ENCODE measurements around the gene MLN. TPM values are rescaled to one million over a fixed set of nuclear protein-coding genes. Genes with fewer than 3 reads are reported as not detected.

The MLN gene
- total RNA-seq, 1 experiment from 2014 or later = not detected

- H3K36me3 ChIP-seq (ENCODE audit: insufficient read depth, low read length) = no peaks in the 10 kb centered on the region
- H4K20me1 ChIP-seq (ENCODE audit: insufficient read depth, low read depth, low read length) = no peaks in the 10 kb centered on the region
- no peaks in the 10 kb centered on the region for H3K9me2 ChIP-seq (replicated peaks; ENCODE audit: insufficient read depth, low read length)
- H3K79me2 ChIP-seq (ENCODE audit: low read length) = no peaks in the 10 kb centered on the region
- H3K4me1 ChIP-seq (ENCODE audit: low read length) = no peaks in the 10 kb centered on the region
- H3K9ac ChIP-seq (ENCODE audit: low read length) = no peak overlapping the region
- no peak overlapping the region for H3K27ac ChIP-seq (ENCODE audit: low read length)
- no peaks in the 10 kb centered on the region for H3K9me3 ChIP-seq (ENCODE audit: low read length)
- H2AFZ ChIP-seq (ENCODE audit: low read length) = no peak overlapping the region
- H3K4me2 ChIP-seq (ENCODE audit: low read depth, low read length, poor library complexity, severe bottlenecking) = no peak overlapping the region
- DNase-seq = no peak
- no peak overlapping the region for H3K4me3 ChIP-seq (ENCODE audit: low read length)
- H3K27me3 ChIP-seq (ENCODE audit: low read length) = no peaks in the 10 kb centered on the region
Observed at GRCh38 chr6:33847078-33847477, 43.3 kb upstream of the MLN start.

GRCh38 chr6:33846226-33846625 lies 42.4 kb upstream of the MLN start:
- H3K27me3 ChIP-seq (ENCODE audit: low read length) = no peaks in the 10 kb centered on the region
- H3K36me3 ChIP-seq (ENCODE audit: insufficient read depth, low read length) = no peaks in the 10 kb centered on the region
- no peak overlapping the region for H3K9ac ChIP-seq (ENCODE audit: low read length)
- no peak for DNase-seq
- no peaks in the 10 kb centered on the region for H3K4me1 ChIP-seq (ENCODE audit: low read length)
- H3K9me2 ChIP-seq (replicated peaks; ENCODE audit: insufficient read depth, low read length) = no peaks in the 10 kb centered on the region
- H3K79me2 ChIP-seq (ENCODE audit: low read length) = no peaks in the 10 kb centered on the region
- H4K20me1 ChIP-seq (ENCODE audit: insufficient read depth, low read depth, low read length) = no peaks in the 10 kb centered on the region
- no peak overlapping the region for H3K4me3 ChIP-seq (ENCODE audit: low read length)
- no peak overlapping the region for H3K4me2 ChIP-seq (ENCODE audit: low read depth, low read length, poor library complexity, severe bottlenecking)
- no peak overlapping the region for H2AFZ ChIP-seq (ENCODE audit: low read length)
- no peaks in the 10 kb centered on the region for H3K9me3 ChIP-seq (ENCODE audit: low read length)
- no peak overlapping the region for H3K27ac ChIP-seq (ENCODE audit: low read length)

GRCh38 chr6:33845031-33845745 lies 41.4 kb upstream of the MLN start:
- no peaks in the 10 kb centered on the region for H3K9me3 ChIP-seq (ENCODE audit: low read length)
- H3K4me2 ChIP-seq (ENCODE audit: low read depth, low read length, poor library complexity, severe bottlenecking) = no peak overlapping the region
- no peak overlapping the region for H2AFZ ChIP-seq (ENCODE audit: low read length)
- no peak overlapping the region for H3K4me3 ChIP-seq (ENCODE audit: low read length)
- no peaks in the 10 kb centered on the region for H3K9me2 ChIP-seq (replicated peaks; ENCODE audit: insufficient read depth, low read length)
- H3K27me3 ChIP-seq (ENCODE audit: low read length) = no peaks in the 10 kb centered on the region
- no peaks in the 10 kb centered on the region for H4K20me1 ChIP-seq (ENCODE audit: insufficient read depth, low read depth, low read length)
- H3K36me3 ChIP-seq (ENCODE audit: insufficient read depth, low read length) = no peaks in the 10 kb centered on the region
- H3K27ac ChIP-seq (ENCODE audit: low read length) = no peak overlapping the region
- DNase-seq = no peak
- H3K4me1 ChIP-seq (ENCODE audit: low read length) = no peaks in the 10 kb centered on the region
- no peak overlapping the region for H3K9ac ChIP-seq (ENCODE audit: low read length)
- no peaks in the 10 kb centered on the region for H3K79me2 ChIP-seq (ENCODE audit: low read length)

GRCh38 chr6:33843131-33844121 lies 39.6 kb upstream of the MLN start:
- Histone ChIP-seq H3K79me2 (ENCODE audit: low read length) (no peaks in the 10 kb centered on the region), H3K4me2 (ENCODE audit: low read depth, low read length, poor library complexity, severe bottlenecking) (no peak overlapping the region), H3K4me3 (ENCODE audit: low read length) (no peak overlapping the region), H3K9ac (ENCODE audit: low read length) (no peak overlapping the region), H3K27me3 (ENCODE audit: low read length) (no peaks in the 10 kb centered on the region), H3K9me3 (ENCODE audit: low read length) (no peaks in the 10 kb centered on the region), H3K4me1 (ENCODE audit: low read length) (no peaks in the 10 kb centered on the region), H3K27ac (ENCODE audit: low read length) (no peak overlapping the region), H3K36me3 (ENCODE audit: insufficient read depth, low read length) (no peaks in the 10 kb centered on the region), H2AFZ (ENCODE audit: low read length) (no peak overlapping the region), H4K20me1 (ENCODE audit: insufficient read depth, low read depth, low read length) (no peaks in the 10 kb centered on the region), H3K9me2 (replicated peaks; ENCODE audit: insufficient read depth, low read length) (no peaks in the 10 kb centered on the region)
- DNase-seq = no peak

GRCh38 chr6:33841868-33842267 lies 38.1 kb upstream of the MLN start:
- Histone ChIP-seq H3K4me1 (ENCODE audit: low read length) (no peaks in the 10 kb centered on the region), H3K9me3 (ENCODE audit: low read length) (no peaks in the 10 kb centered on the region), H3K9me2 (replicated peaks; ENCODE audit: insufficient read depth, low read length) (no peaks in the 10 kb centered on the region), H3K9ac (ENCODE audit: low read length) (no peak overlapping the region), H3K4me3 (ENCODE audit: low read length) (no peak overlapping the region), H3K27me3 (ENCODE audit: low read length) (no peaks in the 10 kb centered on the region), H3K27ac (ENCODE audit: low read length) (no peak overlapping the region), H3K79me2 (ENCODE audit: low read length) (no peaks in the 10 kb centered on the region), H3K4me2 (ENCODE audit: low read depth, low read length, poor library complexity, severe bottlenecking) (no peak overlapping the region), H3K36me3 (ENCODE audit: insufficient read depth, low read length) (no peaks in the 10 kb centered on the region), H2AFZ (ENCODE audit: low read length) (no peak overlapping the region), H4K20me1 (ENCODE audit: insufficient read depth, low read depth, low read length) (no peaks in the 10 kb centered on the region)
- no peak for DNase-seq

- H3K9me3 ChIP-seq (ENCODE audit: low read length) = no peaks in the 10 kb centered on the region
- no peaks in the 10 kb centered on the region for H3K9me2 ChIP-seq (replicated peaks; ENCODE audit: insufficient read depth, low read length)
- H3K79me2 ChIP-seq (ENCODE audit: low read length) = no peaks in the 10 kb centered on the region
- no peak overlapping the region for H3K27ac ChIP-seq (ENCODE audit: low read length)
- H3K4me3 ChIP-seq (ENCODE audit: low read length) = no peak overlapping the region
- H2AFZ ChIP-seq (ENCODE audit: low read length) = no peak overlapping the region
- no peaks in the 10 kb centered on the region for H3K27me3 ChIP-seq (ENCODE audit: low read length)
- H4K20me1 ChIP-seq (ENCODE audit: insufficient read depth, low read depth, low read length) = no peaks in the 10 kb centered on the region
- no peak overlapping the region for H3K9ac ChIP-seq (ENCODE audit: low read length)
- no peak for DNase-seq
- no peaks in the 10 kb centered on the region for H3K4me1 ChIP-seq (ENCODE audit: low read length)
- no peaks in the 10 kb centered on the region for H3K36me3 ChIP-seq (ENCODE audit: insufficient read depth, low read length)
- H3K4me2 ChIP-seq (ENCODE audit: low read depth, low read length, poor library complexity, severe bottlenecking) = no peak overlapping the region
Observed at GRCh38 chr6:33841070-33841469, 37.3 kb upstream of the MLN start.

- Histone ChIP-seq H3K9me2 (replicated peaks; ENCODE audit: insufficient read depth, low read length) (no peaks in the 10 kb centered on the region), H3K9ac (ENCODE audit: low read length) (no peak overlapping the region), H3K4me2 (ENCODE audit: low read depth, low read length, poor library complexity, severe bottlenecking) (no peak overlapping the region), H3K4me3 (ENCODE audit: low read length) (no peak overlapping the region), H3K27ac (ENCODE audit: low read length) (no peak overlapping the region), H2AFZ (ENCODE audit: low read length) (no peak overlapping the region), H3K79me2 (ENCODE audit: low read length) (no peaks in the 10 kb centered on the region), H3K9me3 (ENCODE audit: low read length) (no peaks in the 10 kb centered on the region), H3K4me1 (ENCODE audit: low read length) (no peaks in the 10 kb centered on the region), H4K20me1 (ENCODE audit: insufficient read depth, low read depth, low read length) (no peaks in the 10 kb centered on the region), H3K27me3 (ENCODE audit: low read length) (no peaks in the 10 kb centered on the region), H3K36me3 (ENCODE audit: insufficient read depth, low read length) (no peaks in the 10 kb centered on the region)
- no peak for DNase-seq
Observed at GRCh38 chr6:33840048-33840926, 36.5 kb upstream of the MLN start.

Measured in Karpas-422 (cell line).